SKM-1 treated with dmso at 0.1 percent for 144 hours (cell line): ENCODE measurements around the gene PUS3.
A peak's percentile ranks its signal among the peaks of the same experiment; 100 is the strongest.

Experiments
- DNase-seq: peaks from one replicate; lab custom pipeline; 2025; ENCODE audit not compliant: unreplicated experiment; lab: John Stamatoyannopoulos, UW

The PUS3 gene

GRCh38 chr11:125902927-125903710 is at the start of gene PUS3:
PUS3 (minus strand) TSS chr11:125903206; CDS start chr11:125896284, 6,922 bp downstream.
- peak; percentile 77 for DNase-seq

- no peak for DNase-seq
Observed at GRCh38 chr11:125952559-125952958, 49.6 kb upstream of the PUS3 start.

GRCh38 chr11:125951731-125952130 is 48.7 kb upstream of the PUS3 start:
- no peak for DNase-seq

- DNase-seq, result no peak
Observed at GRCh38 chr11:125950696-125951651, 48.0 kb upstream of the PUS3 start.

- no peak for DNase-seq
Observed at GRCh38 chr11:125950178-125950490, 47.1 kb upstream of the PUS3 start.

- no peak for DNase-seq
Observed at GRCh38 chr11:125949271-125950177, 46.5 kb upstream of the PUS3 start.

GRCh38 chr11:125948278-125949051 is 45.5 kb upstream of the PUS3 start:
- no peak for DNase-seq

GRCh38 chr11:125947419-125948277 is 44.6 kb upstream of the PUS3 start:
- no peak for DNase-seq

- DNase-seq, result no peak
Observed at GRCh38 chr11:125946712-125947418, 43.9 kb upstream of the PUS3 start.

GRCh38 chr11:125945797-125946520 is 43.0 kb upstream of the PUS3 start, which contains the start of gene VSIG10L2:
VSIG10L2 (plus strand) TSS chr11:125946044; CDS start chr11:125946056, 12 bp downstream.
- no peak for DNase-seq

GRCh38 chr11:125945011-125945796 is 42.2 kb upstream of the PUS3 start:
- no peak for DNase-seq

- DNase-seq, result no peak
Observed at GRCh38 chr11:125944350-125945010, 41.5 kb upstream of the PUS3 start.

- no peak for DNase-seq
Observed at GRCh38 chr11:125943661-125944349, 40.8 kb upstream of the PUS3 start.

- DNase-seq, result no peak
Observed at GRCh38 chr11:125942771-125943428, 39.9 kb upstream of the PUS3 start.
